Measurements from ENCODE around the gene FBRS. TPM values are rescaled to one million over a fixed set of nuclear protein-coding genes. Genes with fewer than 3 reads are reported as not detected.
"Not testable (repeated sequence)": the region's sequence is repeated elsewhere in the genome, so short reads cannot be mapped to it uniquely, and the experiment has no call there.

Gene FBRS
- polyA plus RNA-seq, 4 donors = 39.7 to 97.0 (median 67.1) TPM

- no peak for DNase-seq (ENCODE audit: low read depth in 4 of 4, low spot score in 2 of 4)
Observed at GRCh38 chr16:30663038-30663437, 4.8 kb downstream of the FBRS start.

DNA sequence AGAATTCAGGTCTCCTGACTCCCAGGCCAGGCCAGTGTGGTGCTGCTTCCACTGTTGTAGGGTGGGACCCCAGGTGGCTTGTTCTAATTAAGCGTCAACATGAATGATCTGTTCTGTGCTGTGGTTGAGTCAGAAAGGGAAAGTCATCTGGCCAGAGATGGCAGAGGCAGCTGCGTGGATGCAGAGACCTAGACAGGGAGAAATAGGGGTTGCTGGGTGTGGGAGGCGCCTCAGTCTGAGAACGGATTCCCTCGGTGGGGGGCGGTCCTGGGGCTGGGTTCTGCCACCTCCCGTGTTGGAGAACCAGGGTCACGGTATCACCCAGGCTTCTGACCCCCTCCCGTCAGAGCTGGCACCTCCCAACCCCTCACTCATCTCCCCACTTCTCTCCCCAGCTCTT lies 5.6 kb downstream of the FBRS start:
- DNase-seq (ENCODE audit: low read depth in 4 of 4, low spot score in 2 of 4) = no peak

DNA sequence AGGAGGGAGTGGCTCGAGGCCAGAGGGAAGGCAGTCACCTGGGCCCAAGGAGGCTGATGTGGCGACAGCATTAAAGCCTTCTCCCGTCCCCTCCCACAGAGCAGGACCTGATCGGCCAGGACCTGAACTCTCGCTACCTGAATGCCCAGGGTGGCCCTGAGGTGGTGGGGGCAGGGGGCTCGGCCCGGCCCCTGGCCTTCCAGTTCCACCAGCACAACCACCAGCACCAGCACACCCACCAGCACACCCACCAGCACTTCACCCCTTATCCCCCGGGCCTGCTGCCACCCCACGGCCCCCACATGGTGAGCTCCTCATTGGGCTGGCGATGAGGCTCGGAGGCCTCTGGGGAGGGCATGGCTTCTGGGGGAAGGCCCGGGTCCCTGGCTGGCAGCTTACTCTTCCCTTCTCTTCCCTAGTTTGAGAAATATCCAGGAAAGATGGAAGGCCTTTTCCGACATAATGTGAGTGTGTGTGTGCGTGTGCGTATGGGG lies 6.4 kb downstream of the FBRS start:
- DNase-seq (ENCODE audit: low read depth in 4 of 4, low spot score in 2 of 4) = no peak

DNA sequence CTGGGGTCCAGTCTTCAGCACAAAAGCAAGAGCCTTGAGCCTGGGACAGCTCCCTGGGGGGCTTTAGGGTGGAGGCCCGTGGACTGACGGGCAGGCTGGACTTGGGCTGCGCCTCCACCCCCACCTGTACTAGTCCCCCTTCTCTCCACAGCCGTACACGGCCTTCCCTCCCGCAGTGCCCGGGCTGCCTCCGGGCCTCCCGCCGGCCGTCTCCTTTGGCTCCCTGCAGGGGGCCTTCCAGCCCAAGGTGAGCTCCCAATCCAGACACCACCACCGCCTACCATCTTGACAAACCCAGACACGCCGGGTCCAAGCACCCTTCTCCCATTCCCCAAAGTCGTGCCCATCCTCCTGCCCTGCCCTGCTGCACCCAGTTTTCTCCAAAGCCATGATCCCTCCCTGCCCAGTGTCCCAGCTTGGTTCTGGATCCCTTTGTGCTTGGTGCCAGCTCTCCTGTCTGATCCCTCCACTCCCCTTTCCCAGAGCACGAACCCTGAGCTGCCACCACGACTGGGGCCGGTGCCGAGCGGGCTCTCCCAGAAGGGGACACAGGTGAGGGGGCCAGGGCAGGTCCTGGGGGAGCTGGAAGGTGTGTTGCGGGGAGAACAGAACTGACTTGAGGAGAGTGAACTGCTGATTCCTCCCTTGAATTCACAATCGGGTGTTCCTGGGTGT lies 7.1 kb downstream of the FBRS start:
- DNase-seq (ENCODE audit: low read depth in 4 of 4, low spot score in 2 of 4) = no peak

GRCh38 chr16:30665830-30666190 lies 7.6 kb downstream of the FBRS start:
- no peak for DNase-seq (ENCODE audit: low read depth in 4 of 4, low spot score in 2 of 4)

- no peak for DNase-seq (ENCODE audit: low read depth in 4 of 4, low spot score in 2 of 4)
Observed at GRCh38 chr16:30666681-30667080, 8.4 kb downstream of the FBRS start.

GRCh38 chr16:30667361-30667905 lies 9.2 kb downstream of the FBRS start:
- no peak for DNase-seq (ENCODE audit: low read depth in 4 of 4, low spot score in 2 of 4)

GRCh38 chr16:30668393-30668792 lies 10.2 kb downstream of the FBRS start:
- DNase-seq (ENCODE audit: low read depth in 4 of 4, low spot score in 2 of 4) = no peak

DNA sequence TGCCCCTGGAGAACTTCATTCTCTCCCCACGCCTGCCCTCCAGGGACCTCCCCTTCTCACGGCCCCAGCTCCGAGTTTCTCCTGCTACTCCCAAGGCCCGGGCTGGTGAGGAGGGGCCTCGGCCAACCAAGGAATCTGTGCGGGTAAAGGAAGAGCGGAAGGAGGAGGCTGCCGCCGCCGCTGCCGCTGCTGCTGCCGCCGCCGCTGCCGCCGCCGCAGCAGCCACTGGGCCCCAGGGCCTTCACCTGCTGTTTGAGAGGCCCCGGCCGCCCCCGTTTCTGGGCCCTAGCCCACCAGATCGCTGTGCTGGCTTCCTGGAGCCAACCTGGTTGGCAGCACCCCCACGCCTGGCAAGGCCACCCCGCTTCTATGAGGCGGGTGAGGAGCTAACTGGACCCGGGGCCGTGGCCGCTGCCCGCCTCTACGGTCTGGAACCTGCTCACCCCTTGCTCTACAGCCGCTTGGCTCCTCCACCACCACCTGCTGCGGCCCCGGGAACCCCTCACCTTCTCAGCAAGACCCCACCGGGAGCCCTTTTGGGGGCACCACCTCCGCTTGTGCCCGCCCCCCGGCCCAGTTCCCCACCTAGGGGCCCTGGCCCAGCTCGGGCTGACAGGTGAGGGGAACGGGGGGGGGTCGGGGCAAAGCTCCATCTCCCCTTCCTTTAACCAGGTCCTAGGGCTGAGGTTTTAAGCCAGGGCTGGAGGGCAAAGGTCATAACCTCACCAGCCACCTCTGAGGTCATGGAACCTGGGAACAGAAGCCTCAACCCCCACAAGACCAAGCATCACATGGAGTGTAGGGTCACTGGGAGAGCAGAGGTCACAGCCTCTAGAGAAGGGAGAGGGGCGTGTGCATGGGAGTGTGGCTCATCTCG lies 11.0 kb downstream of the FBRS start:
- no peak for DNase-seq (ENCODE audit: low read depth in 4 of 4, low spot score in 2 of 4)

DNA sequence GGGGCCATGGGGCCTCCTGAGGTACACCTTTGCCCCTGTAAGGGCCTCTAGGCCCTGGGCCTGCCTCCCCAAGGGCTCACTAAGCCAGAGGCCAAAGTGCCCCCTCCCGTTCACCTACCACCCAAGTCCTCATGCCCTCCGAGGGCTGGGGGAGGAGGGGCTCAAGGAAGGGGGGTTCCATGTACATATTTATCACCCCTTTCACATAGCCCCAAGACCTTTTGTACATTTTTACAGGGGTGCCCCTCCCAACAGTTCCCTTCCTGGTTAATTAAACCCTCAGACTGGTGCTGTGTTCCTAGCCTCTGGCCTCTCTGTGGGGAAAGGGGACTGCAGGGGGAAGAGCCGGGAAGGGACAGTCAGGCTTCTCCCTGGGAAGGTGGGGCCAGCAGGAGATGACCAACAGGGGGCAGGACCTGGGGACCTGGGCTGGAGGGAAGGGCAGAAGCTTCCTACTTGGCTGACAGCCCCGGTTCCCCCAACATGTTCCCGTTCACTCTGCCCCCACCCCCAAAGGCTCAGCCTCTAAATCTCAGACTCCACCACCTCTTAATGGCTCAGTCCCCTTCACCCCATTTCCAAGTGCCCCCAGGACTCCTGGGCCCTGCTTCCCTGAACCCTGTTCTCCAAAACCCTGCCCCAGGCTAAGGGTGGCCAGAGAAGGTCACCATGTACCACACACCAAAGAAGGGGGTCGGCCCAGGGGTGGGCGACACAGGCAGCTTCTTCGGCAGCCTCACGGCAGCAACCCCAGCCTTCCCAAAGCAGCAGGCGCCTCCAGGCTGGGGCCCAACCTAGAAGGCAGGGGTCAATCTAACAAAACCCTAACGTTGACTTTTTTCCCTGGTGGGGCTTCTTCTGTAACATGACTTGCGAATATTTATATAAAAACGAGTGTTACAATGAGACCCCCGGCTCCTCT lies 11.9 kb downstream of the FBRS start:
- DNase-seq (ENCODE audit: low read depth in 4 of 4, low spot score in 2 of 4) = no peak

GRCh38 chr16:30675143-30675542 lies 16.9 kb downstream of the FBRS start:
- DNase-seq (ENCODE audit: low read depth in 4 of 4, low spot score in 2 of 4) = no peak

- no peak for DNase-seq (ENCODE audit: low read depth in 4 of 4, low spot score in 2 of 4)
Observed at GRCh38 chr16:30677931-30678585, 19.8 kb downstream of the FBRS start.

- DNase-seq (ENCODE audit: low read depth in 4 of 4, low spot score in 2 of 4) = no peak
Observed at GRCh38 chr16:30678586-30678970, 20.3 kb downstream of the FBRS start.

DNA sequence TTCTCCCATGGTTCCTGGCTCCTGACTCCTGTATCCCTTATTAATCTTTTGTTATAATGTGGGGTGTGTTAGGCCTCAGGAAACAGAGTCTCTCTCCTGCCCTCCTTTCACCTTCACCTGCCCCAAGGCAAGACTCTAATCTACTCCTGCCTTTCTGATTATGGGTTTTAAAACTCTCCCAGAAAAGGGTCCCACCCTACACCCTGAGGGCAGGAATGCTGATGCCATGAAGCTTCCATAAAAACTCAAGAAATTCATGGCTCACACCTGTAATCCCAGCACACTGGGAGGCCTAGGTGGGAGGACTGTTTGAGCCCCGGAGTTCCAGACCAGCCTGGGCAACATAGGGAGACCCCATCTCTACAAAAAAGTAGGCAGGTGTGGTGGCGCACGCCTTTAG lies 22.1 kb downstream of the FBRS start:
- DNase-seq (ENCODE audit: low read depth in 4 of 4, low spot score in 2 of 4) = no peak

- no peak for DNase-seq (ENCODE audit: low read depth in 4 of 4, low spot score in 2 of 4)
Observed at GRCh38 chr16:30688701-30689100, 30.5 kb downstream of the FBRS start.

DNA sequence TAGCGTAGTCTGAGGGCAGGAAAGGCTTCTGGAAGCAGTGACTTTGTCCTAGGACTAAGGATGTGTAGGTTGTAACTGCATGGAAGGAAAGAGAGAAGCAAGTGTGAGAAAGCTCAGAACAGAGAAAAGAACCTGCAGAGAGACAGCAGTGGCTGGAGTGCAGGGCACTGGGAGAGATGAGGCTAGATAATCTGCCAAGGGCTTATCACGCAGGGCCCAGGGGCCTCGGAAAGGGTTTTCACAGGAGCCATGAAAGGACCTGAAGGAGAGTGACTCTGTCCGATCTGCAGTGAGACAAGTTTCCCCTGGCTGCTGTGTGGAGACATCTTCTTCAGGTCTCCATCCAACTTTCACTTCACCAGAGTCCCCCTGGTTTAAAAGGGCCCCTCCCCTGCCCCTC lies 33.7 kb downstream of the FBRS start:
- no peak for DNase-seq (ENCODE audit: low read depth in 4 of 4, low spot score in 2 of 4)

DNA sequence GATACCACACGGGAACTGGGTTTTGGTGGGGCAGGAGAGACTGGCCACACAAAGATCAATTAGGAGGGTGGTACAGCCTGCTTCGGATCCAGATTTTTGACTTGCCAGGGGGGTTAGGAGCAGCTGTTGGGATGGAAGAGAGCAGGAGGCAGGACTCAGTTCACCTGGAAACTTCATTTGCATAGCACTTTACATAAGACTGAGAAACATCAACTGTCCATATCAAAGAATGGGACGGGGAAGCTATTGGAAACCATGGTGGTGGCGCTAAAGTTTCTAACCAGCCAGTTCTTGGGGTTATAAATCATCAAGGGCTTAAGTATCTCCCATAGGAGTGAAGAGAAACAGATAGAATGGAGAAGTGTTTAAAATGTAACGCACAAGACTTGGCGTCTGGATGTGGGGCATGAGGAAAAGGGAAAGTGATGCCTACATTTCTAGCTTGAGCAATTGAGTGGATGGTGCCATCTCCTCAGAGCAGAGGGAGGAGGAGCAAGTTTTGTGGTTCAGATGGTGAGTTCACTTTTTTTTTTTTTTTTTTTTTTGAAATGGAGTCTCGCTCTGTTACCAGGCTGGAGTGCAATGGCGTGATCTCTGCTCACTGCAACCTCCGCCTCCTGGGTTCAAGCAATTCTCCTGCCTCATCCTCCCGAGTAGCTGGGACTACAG lies 34.3 kb downstream of the FBRS start:
- no peak for DNase-seq (ENCODE audit: low read depth in 4 of 4, low spot score in 2 of 4)

DNA sequence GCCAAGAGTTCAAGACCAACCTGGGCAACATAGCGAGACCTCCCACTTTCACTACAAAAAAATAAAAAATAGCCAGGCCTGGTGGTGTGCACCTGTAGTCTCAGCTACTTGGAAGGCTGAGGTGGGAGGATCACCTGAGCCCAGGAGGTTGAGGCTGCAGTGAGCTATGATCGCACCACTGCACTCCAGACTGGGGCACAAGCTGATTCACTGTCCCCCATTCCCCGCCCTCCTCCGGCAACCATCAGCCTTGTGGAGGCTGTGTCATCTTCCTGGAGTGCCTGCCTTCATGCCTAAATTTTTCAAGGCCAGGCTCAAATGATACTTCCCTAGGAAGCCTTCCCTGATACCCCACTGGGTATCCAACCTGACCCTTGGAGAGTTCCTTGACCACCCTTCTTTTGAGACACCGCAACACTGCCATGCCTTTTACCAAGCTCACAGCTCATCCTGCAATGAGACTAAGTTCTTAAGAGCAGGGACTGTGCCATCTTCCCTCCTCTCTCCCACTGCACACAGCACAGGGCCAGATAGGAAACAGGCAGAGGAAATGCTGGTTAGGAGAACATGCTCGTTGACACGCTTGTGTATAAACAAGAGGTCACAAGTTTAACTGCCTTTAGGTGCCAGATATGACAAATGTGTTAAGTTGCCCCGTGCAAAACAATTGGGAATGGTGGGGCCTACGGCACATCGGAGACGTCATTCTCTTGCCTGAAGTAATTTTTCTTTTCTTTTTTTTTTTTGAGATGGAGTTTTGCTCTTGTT lies 36.9 kb downstream of the FBRS start:
- DNase-seq (ENCODE audit: low read depth in 4 of 4, low spot score in 2 of 4) = no peak

DNA sequence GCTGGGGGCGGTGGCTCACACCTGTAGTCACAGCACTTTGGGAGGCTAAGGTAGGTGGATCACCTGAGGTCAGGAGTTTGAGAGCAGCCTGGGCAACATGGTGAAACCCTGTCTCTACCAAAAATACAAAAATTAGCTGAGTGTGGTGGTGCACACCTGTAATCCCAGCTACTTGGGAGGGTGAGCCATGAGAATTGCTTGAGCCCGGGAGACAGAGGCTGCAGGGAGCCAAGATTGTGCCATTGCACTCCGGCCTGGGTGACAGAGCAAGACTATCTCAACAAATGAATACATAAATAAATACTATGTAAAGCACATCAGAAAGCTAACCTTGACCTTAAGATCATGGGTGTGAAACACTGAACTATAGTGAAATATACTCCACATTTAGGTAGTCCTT lies 38.4 kb downstream of the FBRS start:
- not testable (repeated sequence) for DNase-seq (ENCODE audit: low read depth in 4 of 4, low spot score in 2 of 4)
